ENCODE data around the gene RBMS3. TPM values are rescaled to one million over a fixed set of nuclear protein-coding genes. Genes with fewer than 3 reads are reported as not detected.

Gene RBMS3
- total RNA-seq, 1 experiment from 2014 or later: 8.7 TPM

DNA sequence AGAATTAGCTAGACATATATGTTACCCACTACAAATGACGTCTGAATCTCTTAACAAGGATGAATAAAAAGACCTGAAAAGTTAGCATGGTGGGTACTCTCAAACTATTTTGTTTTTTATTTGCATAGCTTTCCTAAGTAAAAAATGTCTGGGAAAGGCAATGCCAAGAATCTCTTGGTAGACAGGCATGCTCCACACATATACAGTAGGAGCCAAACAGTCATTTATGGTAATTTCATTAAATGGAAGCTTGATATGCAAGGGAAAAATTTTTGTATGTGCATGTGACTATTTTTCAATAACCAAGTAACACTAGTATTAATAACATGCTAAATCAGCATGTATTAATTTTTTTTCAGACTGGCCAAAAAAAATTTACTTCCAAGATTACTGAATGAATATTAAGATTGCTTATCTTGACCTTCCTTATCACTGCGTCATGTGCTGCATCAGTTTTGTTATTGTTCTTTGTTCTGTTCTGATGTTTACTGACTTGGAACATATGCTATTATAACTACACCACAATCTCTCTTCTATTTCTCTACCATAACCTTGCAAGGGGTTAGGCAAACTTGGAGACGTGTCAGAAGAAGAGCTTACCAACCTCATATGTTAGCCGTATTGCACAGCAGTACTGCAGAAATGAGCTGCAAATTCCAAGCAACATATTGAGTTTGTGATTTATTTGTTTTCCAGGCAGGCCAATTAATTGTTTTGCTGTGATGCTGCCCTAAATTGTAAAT is 255.3 kb downstream of the RBMS3 start (continued):
- TF ChIP-seq SOX15 (CRISPR knock-in tag; IDR thresholded peaks at IDR 0.05) (no peak), MYBL2 (CRISPR knock-in tag; IDR thresholded peaks at IDR 0.05) (no peak), TP53 (CRISPR knock-in tag; IDR thresholded peaks at IDR 0.05) (no peak), CTCF (IDR thresholded peaks at IDR 0.05) (no peak)

- ChIA-PET CTCF (no interaction called here), POLR2A (no interaction called here)
- no peak for ATAC-seq
- H3K4me1 Mint-ChIP-seq: peaks cover 5% of the 10 kb centered on the region
- TF ChIP-seq, protein P1, sequence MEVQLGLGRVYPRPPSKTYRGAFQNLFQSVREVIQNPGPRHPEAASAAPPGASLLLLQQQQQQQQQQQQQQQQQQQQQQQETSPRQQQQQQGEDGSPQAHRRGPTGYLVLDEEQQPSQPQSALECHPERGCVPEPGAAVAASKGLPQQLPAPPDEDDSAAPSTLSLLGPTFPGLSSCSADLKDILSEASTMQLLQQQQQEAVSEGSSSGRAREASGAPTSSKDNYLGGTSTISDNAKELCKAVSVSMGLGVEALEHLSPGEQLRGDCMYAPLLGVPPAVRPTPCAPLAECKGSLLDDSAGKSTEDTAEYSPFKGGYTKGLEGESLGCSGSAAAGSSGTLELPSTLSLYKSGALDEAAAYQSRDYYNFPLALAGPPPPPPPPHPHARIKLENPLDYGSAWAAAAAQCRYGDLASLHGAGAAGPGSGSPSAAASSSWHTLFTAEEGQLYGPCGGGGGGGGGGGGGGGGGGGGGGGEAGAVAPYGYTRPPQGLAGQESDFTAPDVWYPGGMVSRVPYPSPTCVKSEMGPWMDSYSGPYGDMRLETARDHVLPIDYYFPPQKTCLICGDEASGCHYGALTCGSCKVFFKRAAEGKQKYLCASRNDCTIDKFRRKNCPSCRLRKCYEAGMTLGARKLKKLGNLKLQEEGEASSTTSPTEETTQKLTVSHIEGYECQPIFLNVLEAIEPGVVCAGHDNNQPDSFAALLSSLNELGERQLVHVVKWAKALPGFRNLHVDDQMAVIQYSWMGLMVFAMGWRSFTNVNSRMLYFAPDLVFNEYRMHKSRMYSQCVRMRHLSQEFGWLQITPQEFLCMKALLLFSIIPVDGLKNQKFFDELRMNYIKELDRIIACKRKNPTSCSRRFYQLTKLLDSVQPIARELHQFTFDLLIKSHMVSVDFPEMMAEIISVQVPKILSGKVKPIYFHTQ (CRISPR knock-in tag; IDR thresholded peaks at IDR 0.05): no peak
- TF ChIP-seq CBFB (CRISPR knock-in tag; IDR thresholded peaks at IDR 0.05; ENCODE audit: low read depth): no peak
- no peak for TF ChIP-seq ZNF671 (CRISPR knock-in tag; IDR thresholded peaks at IDR 0.05)
- TF ChIP-seq, protein P2, sequence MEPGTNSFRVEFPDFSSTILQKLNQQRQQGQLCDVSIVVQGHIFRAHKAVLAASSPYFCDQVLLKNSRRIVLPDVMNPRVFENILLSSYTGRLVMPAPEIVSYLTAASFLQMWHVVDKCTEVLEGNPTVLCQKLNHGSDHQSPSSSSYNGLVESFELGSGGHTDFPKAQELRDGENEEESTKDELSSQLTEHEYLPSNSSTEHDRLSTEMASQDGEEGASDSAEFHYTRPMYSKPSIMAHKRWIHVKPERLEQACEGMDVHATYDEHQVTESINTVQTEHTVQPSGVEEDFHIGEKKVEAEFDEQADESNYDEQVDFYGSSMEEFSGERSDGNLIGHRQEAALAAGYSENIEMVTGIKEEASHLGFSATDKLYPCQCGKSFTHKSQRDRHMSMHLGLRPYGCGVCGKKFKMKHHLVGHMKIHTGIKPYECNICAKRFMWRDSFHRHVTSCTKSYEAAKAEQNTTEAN (CRISPR knock-in tag; IDR thresholded peaks at IDR 0.05): no peak
- no peak overlapping the region for H3K27ac Mint-ChIP-seq
- no peaks in the 10 kb centered on the region for H3K27me3 Mint-ChIP-seq (ENCODE audit: low read depth)
- no peaks in the 10 kb centered on the region for H3K9me3 Mint-ChIP-seq
- H3K36me3 Mint-ChIP-seq: no peaks in the 10 kb centered on the region
- no peak for DNase-seq (ENCODE audit: low spot score)
- no peak overlapping the region for H3K4me3 Mint-ChIP-seq
Observed at GRCh38 chr3:29537889-29538609, 257.2 kb downstream of the RBMS3 start.

- H3K27ac Mint-ChIP-seq: no peak overlapping the region
- H3K27me3 Mint-ChIP-seq (ENCODE audit: low read depth): no peaks in the 10 kb centered on the region
- no peak for DNase-seq (ENCODE audit: low spot score)
- no peaks in the 10 kb centered on the region for H3K36me3 Mint-ChIP-seq
- ATAC-seq: no peak
- POLR2A ChIA-PET: no interaction called here
- CTCF ChIA-PET: no interaction called here
- H3K4me1 Mint-ChIP-seq: peaks cover 5% of the 10 kb centered on the region
- no peaks in the 10 kb centered on the region for H3K9me3 Mint-ChIP-seq
- no peak overlapping the region for H3K4me3 Mint-ChIP-seq
- TF ChIP-seq IRF1 (CRISPR knock-in tag; IDR thresholded peaks at IDR 0.05): no peak
- TF ChIP-seq TP53 (CRISPR knock-in tag; IDR thresholded peaks at IDR 0.05): no peak
- TF ChIP-seq, protein P3, sequence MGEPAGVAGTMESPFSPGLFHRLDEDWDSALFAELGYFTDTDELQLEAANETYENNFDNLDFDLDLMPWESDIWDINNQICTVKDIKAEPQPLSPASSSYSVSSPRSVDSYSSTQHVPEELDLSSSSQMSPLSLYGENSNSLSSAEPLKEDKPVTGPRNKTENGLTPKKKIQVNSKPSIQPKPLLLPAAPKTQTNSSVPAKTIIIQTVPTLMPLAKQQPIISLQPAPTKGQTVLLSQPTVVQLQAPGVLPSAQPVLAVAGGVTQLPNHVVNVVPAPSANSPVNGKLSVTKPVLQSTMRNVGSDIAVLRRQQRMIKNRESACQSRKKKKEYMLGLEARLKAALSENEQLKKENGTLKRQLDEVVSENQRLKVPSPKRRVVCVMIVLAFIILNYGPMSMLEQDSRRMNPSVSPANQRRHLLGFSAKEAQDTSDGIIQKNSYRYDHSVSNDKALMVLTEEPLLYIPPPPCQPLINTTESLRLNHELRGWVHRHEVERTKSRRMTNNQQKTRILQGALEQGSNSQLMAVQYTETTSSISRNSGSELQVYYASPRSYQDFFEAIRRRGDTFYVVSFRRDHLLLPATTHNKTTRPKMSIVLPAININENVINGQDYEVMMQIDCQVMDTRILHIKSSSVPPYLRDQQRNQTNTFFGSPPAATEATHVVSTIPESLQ (CRISPR knock-in tag; IDR thresholded peaks at IDR 0.05): no peak
- TF ChIP-seq ATF1 (CRISPR knock-in tag; IDR thresholded peaks at IDR 0.05): no peak
- no peak for TF ChIP-seq ZNF425 (CRISPR knock-in tag; conservative IDR thresholded peaks at IDR 0.05)
- no peak for TF ChIP-seq ARID4B (CRISPR knock-in tag; IDR thresholded peaks at IDR 0.05; ENCODE audit: borderline replicate concordance)
- TF ChIP-seq KAT7 (CRISPR knock-in tag; IDR thresholded peaks at IDR 0.05; ENCODE audit: borderline replicate concordance): no peak
- no peak for TF ChIP-seq NR3C1 (CRISPR knock-in tag; conservative IDR thresholded peaks at IDR 0.05; ENCODE audit: low read depth)
- no peak for TF ChIP-seq GRHL2 (CRISPR knock-in tag; IDR thresholded peaks at IDR 0.05; ENCODE audit: insufficient replicate concordance, severe bottlenecking)
Observed at GRCh38 chr3:29538610-29538958, 257.7 kb downstream of the RBMS3 start.

All from WTC11 (cell line).